AG10803 (cell line): ENCODE data around the gene ZRANB2.

Source experiments
- DNase-seq: peaks from one replicate; pipeline ENCODE4 v3.0.0; 2010; ENCODE audit warnings: low read depth
- H3K4me3 ChIP-seq: 2 replicates; pipeline ENCODE4 v1.5.1; 2011; ENCODE audit warnings: mild to moderate bottlenecking, low read length, control low read depth
- TF ChIP-seq, protein P1 (sequence below): conservative IDR thresholded peaks from 2 replicates; pipeline ENCODE4 v1.5.1; 2011; ENCODE audit warnings: mild to moderate bottlenecking, low read length, control low read depth, inconsistent platforms

ZRANB2 gene

DNA sequence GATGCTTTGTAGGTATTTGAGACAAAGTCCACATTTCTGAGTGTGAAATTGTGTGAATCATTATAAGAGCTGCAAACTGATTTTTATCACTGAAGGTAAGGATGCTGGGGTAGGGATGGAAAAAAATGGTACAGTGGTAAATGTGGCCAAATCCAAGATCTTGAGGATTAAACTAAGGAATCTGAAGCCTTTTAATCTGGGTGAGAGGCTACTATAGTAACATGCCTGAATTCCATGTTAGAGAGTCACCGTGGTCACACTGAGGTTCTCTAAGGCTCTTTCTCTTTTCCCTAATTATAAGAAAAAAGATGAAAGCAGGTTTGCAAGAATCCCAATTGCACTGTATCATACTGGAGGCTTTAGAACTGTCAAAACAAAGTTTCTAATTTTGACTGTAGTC is 50.8 kb downstream of the ZRANB2 start:
- H3K4me3 ChIP-seq, result no peak overlapping the region
- TF ChIP-seq, protein P1, sequence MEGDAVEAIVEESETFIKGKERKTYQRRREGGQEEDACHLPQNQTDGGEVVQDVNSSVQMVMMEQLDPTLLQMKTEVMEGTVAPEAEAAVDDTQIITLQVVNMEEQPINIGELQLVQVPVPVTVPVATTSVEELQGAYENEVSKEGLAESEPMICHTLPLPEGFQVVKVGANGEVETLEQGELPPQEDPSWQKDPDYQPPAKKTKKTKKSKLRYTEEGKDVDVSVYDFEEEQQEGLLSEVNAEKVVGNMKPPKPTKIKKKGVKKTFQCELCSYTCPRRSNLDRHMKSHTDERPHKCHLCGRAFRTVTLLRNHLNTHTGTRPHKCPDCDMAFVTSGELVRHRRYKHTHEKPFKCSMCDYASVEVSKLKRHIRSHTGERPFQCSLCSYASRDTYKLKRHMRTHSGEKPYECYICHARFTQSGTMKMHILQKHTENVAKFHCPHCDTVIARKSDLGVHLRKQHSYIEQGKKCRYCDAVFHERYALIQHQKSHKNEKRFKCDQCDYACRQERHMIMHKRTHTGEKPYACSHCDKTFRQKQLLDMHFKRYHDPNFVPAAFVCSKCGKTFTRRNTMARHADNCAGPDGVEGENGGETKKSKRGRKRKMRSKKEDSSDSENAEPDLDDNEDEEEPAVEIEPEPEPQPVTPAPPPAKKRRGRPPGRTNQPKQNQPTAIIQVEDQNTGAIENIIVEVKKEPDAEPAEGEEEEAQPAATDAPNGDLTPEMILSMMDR, result no peak
- DNase-seq, result peak; percentile 74

DNA sequence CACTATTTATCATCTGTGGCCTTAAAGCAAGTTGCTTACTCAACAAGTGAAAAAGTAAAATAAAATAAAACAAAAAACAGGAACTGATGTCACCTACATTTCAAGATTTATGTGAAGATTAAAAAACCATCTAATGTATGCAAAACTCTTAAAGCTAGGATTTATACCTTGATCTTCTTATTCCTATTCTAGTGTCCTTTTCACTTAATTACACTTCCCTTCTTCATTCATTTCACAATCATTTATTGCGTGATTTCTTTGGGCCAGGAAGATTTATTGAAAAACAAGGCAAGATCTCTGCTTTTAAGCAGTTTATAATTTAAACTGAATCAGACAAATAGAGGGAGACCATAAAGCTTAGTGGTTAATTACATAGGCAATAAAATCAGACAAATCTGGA is 51.9 kb downstream of the ZRANB2 start:
- DNase-seq, result no peak
- H3K4me3 ChIP-seq, result no peak overlapping the region
- TF ChIP-seq, protein P1, result no peak

DNA sequence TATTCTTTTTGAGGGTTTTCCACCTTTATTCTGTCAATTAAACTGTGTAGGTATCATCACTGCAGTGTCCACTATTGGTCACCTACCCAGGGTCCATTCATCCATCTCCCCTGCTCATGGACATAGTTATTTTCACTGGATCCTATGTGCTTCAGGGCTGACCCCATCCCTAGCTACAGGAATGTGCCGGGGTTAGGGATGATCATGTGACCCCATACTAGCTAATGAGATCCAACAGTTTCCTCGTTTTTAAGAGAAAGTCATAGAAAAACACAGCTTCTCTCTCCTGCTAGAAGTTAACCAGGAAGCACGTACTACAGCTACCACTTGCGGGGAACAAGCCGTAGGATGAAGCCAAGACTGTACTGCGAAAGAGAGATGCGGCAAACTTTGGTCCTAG is 52.8 kb downstream of the ZRANB2 start:
- no peak for DNase-seq
- H3K4me3 ChIP-seq, result peak overlapping the region; percentile 10; the same call in 1 of the 2 replicates
- TF ChIP-seq, protein P1, result no peak

DNA sequence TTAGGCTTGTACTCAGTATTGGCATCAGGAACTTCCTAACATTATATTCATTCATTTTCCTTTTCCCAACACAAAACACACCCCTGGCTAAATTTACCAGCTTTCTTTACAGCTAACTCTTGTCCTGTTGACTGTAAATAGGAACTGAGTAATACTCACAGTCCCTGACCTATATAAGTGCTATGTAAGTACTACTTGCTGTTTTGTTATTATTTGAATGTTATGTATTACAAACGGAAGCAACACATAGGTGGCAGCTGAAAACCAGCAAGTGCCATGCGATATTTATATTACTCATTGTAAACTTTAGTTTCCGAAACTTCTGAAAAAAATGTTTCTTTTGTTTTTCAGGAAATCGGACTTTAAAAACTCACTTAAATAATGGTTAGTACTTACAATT is 54.7 kb downstream of the ZRANB2 start:
- no peak overlapping the region for H3K4me3 ChIP-seq
- TF ChIP-seq, protein P1, result no peak
- no peak for DNase-seq

DNA sequence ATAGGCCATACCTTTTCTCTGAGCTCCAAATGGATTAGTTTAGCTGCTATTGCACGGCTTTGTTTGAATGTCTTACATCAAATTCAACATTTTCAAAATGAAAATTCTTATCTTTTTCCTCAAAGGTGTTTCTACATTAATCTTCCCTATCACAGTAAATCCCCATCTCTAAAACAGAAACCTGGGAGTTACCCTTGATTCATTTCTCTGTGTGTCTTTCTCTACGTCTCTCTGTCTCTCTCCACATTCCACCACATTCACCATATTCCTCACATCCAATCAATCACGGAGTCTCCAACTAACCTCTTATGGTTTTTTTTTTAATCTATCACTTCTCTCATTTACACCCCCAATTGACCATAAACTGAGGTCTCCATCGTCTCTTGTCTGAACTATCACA is 57.3 kb downstream of the ZRANB2 start:
- no peak overlapping the region for H3K4me3 ChIP-seq
- no peak for DNase-seq
- TF ChIP-seq, protein P1, result no peak

DNA sequence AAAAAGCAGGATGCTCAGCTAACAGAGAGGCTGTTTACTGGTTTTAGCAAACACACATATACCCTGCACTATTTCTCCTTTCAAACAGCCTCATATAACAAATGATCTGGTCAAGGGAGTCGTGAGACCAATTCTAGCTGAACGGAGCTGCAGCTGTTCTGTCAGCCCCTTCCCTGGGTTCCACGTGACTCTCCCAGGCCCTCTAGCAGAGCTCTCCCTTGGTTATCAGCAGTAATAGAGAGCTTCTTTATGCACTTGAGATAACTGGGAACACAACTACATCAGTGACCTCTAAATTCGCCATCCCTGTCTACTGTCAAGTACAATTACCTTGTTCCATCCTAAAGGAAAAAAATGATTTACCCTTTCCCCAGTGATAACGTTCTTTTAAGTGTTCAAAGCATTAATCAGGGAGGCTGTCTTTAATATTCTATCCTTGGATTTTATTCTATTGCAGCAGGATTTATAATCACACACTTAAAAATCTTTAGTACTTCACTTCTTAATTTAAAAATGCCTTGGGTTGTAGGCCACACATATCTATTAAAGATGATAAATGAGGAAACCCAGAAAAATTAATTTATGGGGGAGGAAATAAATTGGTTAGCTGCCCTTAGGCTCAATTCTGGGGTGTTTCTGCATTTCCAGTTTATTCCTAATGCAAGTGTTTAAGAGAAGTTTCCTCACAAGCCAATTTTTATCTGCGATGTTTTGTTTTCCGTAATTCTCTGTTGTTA is 61.4 kb downstream of the ZRANB2 start:
- TF ChIP-seq, protein P1, result no peak
- H3K4me3 ChIP-seq, result no peak overlapping the region
- no peak for DNase-seq

DNA sequence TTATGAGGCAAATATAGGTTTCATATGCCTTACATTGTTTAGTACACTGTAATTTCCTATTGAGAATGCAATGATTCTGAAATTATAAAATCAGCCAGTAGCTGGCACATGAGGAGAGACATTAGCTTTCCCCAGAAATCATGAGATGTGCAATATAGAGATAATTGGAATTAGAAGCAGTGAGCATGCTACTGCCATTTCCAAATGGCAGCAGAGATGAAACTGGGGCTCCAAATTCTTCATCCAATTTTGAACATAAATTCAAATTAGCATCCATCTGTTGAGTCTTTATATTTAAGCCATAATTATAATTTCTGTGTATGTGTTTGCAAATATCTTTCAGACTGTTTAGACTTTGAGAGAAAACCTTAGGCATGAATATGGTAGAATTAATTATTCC is 62.0 kb downstream of the ZRANB2 start:
- TF ChIP-seq, protein P1, result no peak
- no peak overlapping the region for H3K4me3 ChIP-seq
- DNase-seq, result no peak
